Activated naive CD4-positive, alpha-beta T cell treated with anti-CD3 and anti-CD28 coated beads for 36 hours (primary cell): ENCODE results near the gene LMBR1. TPM values are rescaled to one million over a fixed set of nuclear protein-coding genes. Genes with fewer than 3 reads are reported as not detected.

Source experiments
- CTCF ChIA-PET: fragments of 350-600 bp; sonication (Branson Sonifier 250); formaldehyde crosslinking; loops from one replicate; lab custom pipeline; 2021; ENCODE audit warnings: antibody characterized with exemption; lab: Charles Lee
- DNase-seq: peaks from one replicate; pipeline ENCODE4 v3.0.0-alpha.2; 2020
- H3K27ac Mint-ChIP-seq: one replicate; pipeline ENCODE4 v1.8.0; 2021; ENCODE audit warnings: mild to moderate bottlenecking, mixed read lengths
- H3K27me3 Mint-ChIP-seq: one replicate; pipeline ENCODE4 v1.8.0; 2021; ENCODE audit warnings: low read depth, mixed read lengths
- H3K36me3 Mint-ChIP-seq: one replicate; pipeline ENCODE4 v1.8.0; 2021; ENCODE audit warnings: low read depth, mixed read lengths
- H3K4me1 Mint-ChIP-seq: one replicate; pipeline ENCODE4 v1.8.0; 2021; ENCODE audit warnings: low read depth, mixed read lengths
- H3K4me3 Mint-ChIP-seq: one replicate; pipeline ENCODE4 v1.8.0; 2021; ENCODE audit warnings: mild to moderate bottlenecking, moderate library complexity, mixed read lengths
- H3K9me3 Mint-ChIP-seq: one replicate; pipeline ENCODE4 v1.8.0; 2021; ENCODE audit warnings: mixed read lengths
- intact Hi-C: fragments of 100-400 bp; cut with micrococcal nuclease; formaldehyde crosslinking; loops from one replicate; pipeline ENCODE4 v1.15.1; 2023
- total RNA-seq, 2 experiments: library from RNA; stranded (reverse); gene quantifications; one replicate each; pipeline ENCODE4 v1.2.3, GENCODE V29; 2021

LMBR1 gene
- total RNA-seq, 2 experiments from 2014 or later = 25.2 to 33.8 TPM

DNA sequence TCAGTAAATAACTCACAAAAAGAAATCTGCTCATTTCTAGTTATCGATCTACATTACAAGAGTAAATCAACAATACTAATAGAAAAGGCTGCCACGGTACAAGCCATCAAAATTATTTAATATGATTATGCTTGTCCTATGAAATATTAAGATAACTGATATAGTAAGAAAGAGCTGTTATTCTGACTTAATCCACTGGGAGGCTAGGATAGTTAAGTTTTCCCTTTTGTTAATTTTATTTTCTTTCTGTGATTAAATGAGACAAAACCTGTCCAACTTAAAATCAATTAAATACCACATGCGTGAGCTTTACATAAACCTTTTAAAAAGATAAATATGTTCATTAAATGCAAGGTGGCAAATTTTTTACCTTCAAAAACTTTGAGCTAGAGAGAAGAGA lies 114.8 kb downstream of the LMBR1 start:
- H3K9me3 Mint-ChIP-seq = peaks cover 5% of the 10 kb centered on the region
- no peak overlapping the region for H3K27ac Mint-ChIP-seq
- peaks cover 14% of the 10 kb centered on the region for H3K36me3 Mint-ChIP-seq
- no peak for DNase-seq
- peaks cover 25% of the 10 kb centered on the region for H3K4me1 Mint-ChIP-seq
- H3K4me3 Mint-ChIP-seq = no peak overlapping the region
- intact Hi-C loops = loop anchor here (2.0 to 10.0 kb wide), 3 partner anchors 29 to 133 kb away; partner anchors contain the start of genes LMBR1 and RNF32
- CTCF ChIA-PET = interaction anchor here (0.6 to 1.6 kb wide), 4 partner anchors 10 to 118 kb away, joined by 3 read pairs; no protein-coding TSS in a partner anchor
- no peaks in the 10 kb centered on the region for H3K27me3 Mint-ChIP-seq

DNA sequence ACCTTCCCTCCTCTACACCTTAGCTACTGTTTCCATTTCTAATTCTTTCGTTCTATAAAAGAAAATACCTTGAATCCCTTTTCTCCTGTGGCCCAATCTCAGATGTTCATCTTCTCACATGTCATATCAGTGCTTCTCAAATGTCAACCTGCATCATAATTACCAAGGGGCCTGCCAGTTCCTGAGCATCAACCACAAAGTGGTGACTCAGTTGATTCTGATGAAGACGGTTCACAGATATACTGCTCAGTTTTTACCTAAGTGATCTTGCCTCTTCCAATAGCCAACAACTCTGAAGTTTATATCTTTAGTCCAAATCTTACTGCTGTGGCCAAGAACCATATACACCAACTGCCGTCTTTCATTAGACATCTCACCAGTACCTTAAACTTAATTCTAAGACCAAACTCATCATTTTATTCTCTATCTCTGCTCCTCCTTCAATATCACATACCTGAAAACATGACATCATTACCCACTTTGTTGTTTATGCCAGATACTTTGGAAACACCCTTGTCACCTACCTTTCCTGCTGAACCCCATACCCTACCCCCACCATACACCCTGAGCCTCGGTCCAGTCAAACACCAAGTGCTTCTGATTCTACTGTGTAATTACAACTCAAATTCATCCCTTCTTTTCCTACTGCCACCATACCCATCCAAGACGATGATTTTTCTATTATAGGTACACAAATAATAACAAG lies 115.5 kb downstream of the LMBR1 start:
- H3K4me1 Mint-ChIP-seq = peaks cover 25% of the 10 kb centered on the region
- no peak overlapping the region for H3K4me3 Mint-ChIP-seq
- H3K27ac Mint-ChIP-seq = peak overlapping the region; percentile 76
- H3K9me3 Mint-ChIP-seq = peaks cover 5% of the 10 kb centered on the region
- peaks cover 14% of the 10 kb centered on the region for H3K36me3 Mint-ChIP-seq
- no peaks in the 10 kb centered on the region for H3K27me3 Mint-ChIP-seq
- intact Hi-C loops = loop anchor here (2.0 to 10.0 kb wide), 4 partner anchors 25 to 133 kb away; partner anchors contain the start of genes LMBR1 and RNF32
- CTCF ChIA-PET = interaction anchor here (0.6 kb wide), 1 partner anchor 28 kb away, joined by 3 read pairs; no protein-coding TSS in a partner anchor
- DNase-seq = peak; percentile 59

DNA sequence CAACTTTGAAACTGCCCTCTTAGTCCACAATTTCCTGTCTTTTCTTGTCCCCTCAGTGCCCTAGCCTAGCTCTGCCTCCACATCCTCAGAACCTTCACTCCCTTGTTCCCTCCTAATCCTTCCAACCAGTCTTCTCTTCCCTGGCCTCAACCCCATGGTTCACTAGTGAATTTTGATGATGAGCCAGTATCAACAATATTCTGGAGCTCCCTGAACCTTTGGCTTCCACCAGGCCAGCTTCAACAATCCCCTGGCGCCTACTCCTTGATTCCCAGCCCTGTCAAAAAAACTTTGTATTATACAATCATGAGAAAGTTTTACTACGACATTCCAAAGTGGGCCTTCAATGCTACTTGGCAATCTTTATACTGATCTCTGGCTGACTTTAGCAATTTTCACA lies 116.5 kb downstream of the LMBR1 start:
- Mint-ChIP-seq H3K36me3 (peaks cover 13% of the 10 kb centered on the region), H3K27ac (no peak overlapping the region), H3K4me3 (no peak overlapping the region), H3K4me1 (peaks cover 24% of the 10 kb centered on the region), H3K9me3 (peaks cover 5% of the 10 kb centered on the region), H3K27me3 (no peaks in the 10 kb centered on the region)
- DNase-seq = no peak
- CTCF ChIA-PET = interaction anchor here (0.7 kb wide), 1 partner anchor 11 kb away, joined by 3 read pairs; no protein-coding TSS in a partner anchor
- intact Hi-C loops = loop anchor here (2.0 to 10.0 kb wide), 3 partner anchors 24 to 132 kb away; partner anchors contain the start of genes LMBR1 and RNF32

DNA sequence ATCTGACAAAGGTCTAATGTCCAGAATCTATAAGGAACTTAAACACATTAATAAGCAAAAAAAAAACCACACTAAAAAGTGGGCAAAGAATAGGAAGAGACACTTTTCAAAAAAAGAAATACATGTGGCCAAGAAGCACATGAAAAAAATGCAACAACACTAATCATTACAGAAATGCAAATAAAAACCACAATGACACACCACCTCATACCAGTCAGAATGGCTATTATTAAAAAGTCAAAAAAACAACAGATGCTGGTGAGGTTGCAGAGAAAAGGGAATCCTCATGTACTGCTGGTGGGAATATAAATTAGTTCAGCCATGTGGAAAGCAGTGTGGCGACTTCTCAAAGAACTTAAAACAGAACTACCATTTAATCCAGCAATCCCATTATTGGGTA lies 119.0 kb downstream of the LMBR1 start:
- Mint-ChIP-seq H3K4me1 (peaks cover 28% of the 10 kb centered on the region), H3K27me3 (no peaks in the 10 kb centered on the region), H3K27ac (no peak overlapping the region), H3K36me3 (peaks cover 13% of the 10 kb centered on the region), H3K4me3 (no peak overlapping the region), H3K9me3 (peaks cover 5% of the 10 kb centered on the region)
- no peak for DNase-seq
- intact Hi-C loops = loop anchor here (10.0 kb wide), 1 partner anchor 129 kb away; the partner anchor contains the start of gene RNF32
- CTCF ChIA-PET = interaction anchor here (1.3 kb wide), 1 partner anchor 96 kb away, joined by 3 read pairs; no protein-coding TSS in a partner anchor

DNA sequence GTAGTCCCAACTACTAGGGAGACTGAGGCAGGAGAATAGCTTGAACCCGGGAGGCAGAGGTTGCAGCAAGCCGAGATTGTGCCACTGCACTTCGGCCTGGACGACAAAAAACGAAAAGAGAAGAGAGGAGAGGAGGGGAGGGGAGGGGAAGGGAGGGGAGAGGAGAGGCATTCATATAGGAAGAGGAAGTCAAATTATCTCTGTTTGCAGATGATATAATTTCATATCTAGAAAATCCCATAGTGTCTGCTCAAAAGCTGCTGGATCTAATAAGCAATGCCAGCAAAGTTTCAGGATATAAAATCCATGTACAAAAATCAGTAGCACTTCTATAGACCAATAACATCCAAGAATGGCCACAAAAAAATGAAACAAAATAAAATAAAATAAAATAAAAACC lies 120.3 kb downstream of the LMBR1 start:
- Mint-ChIP-seq H3K27ac (no peak overlapping the region), H3K4me1 (peaks cover 27% of the 10 kb centered on the region), H3K27me3 (no peaks in the 10 kb centered on the region), H3K9me3 (peaks cover 5% of the 10 kb centered on the region), H3K4me3 (no peak overlapping the region), H3K36me3 (peaks cover 13% of the 10 kb centered on the region)
- CTCF ChIA-PET = no interaction called here
- intact Hi-C loops = loop anchor here (10.0 kb wide), 1 partner anchor 128 kb away; the partner anchor contains the start of gene RNF32
- DNase-seq = no peak

DNA sequence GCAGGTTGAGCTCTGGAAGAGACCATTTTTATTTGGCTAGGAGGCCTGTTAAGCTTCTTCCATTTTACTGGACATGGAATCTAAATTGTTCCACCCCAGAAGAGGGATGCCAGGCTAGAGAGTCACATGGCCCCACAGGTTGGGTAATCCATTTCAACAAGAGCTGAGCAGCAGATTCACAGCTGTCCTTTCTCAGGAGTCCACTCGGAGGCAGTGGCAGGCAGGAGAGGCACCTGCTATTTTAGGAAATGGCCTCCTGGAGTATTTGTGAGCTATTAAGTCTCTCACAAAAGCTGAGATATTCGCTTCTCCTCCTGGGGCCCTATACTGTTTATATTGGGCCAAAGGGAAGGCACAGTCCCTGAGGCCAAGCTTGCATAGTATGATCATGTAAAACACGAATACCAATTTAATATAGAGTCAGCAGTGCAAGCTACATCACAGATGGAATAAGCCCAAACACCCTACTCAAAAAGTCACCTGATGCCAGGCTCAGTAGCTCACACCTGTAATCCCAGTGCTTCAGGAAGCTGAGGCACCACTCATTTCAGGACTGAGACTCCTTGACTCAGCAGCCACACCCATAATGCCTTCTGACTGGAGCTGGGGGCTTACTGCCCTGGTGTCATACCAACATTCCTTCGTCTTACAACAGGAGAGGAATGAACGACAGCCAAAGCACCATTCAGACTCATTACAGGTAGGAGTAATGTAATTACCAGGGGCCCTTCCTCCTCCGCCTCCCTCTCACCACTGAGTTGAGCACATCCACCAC lies 124.1 kb downstream of the LMBR1 start:
- peak; percentile 51 for DNase-seq
- H3K4me3 Mint-ChIP-seq = no peak overlapping the region
- intact Hi-C loops = no loop called here
- H3K27me3 Mint-ChIP-seq = no peaks in the 10 kb centered on the region
- H3K4me1 Mint-ChIP-seq = peaks cover 17% of the 10 kb centered on the region
- no peak overlapping the region for H3K27ac Mint-ChIP-seq
- peaks cover 7% of the 10 kb centered on the region for H3K36me3 Mint-ChIP-seq
- peaks cover 2% of the 10 kb centered on the region for H3K9me3 Mint-ChIP-seq
- CTCF ChIA-PET = interaction anchor here (1.0 kb wide), 1 partner anchor 23 kb away, joined by 4 read pairs; no protein-coding TSS in a partner anchor

DNA sequence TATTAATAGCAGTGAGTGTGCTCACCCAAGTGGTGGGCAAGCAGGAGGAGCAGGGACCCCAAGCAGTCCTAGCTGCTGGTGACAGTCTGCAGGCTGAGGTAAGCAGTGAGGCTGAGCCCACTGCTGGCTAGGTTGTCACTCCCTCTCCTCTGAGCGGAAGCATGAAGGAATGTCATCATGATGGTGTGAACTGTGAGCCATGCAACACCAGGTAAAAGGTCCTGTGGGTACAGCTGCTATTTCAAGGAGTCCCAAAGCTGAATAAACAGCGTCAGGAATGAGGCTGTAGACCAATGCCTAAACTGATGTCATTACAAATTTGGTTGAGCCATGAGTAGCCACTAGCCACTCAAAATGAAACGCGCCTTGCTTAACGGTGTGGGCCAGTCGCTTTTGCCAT lies 126.3 kb downstream of the LMBR1 start:
- intact Hi-C loops = no loop called here
- H3K4me3 Mint-ChIP-seq = no peak overlapping the region
- no peak overlapping the region for H3K27ac Mint-ChIP-seq
- CTCF ChIA-PET = no interaction called here
- no peaks in the 10 kb centered on the region for H3K27me3 Mint-ChIP-seq
- no peaks in the 10 kb centered on the region for H3K9me3 Mint-ChIP-seq
- peaks cover 12% of the 10 kb centered on the region for H3K4me1 Mint-ChIP-seq
- no peak for DNase-seq
- peaks cover 15% of the 10 kb centered on the region for H3K36me3 Mint-ChIP-seq

DNA sequence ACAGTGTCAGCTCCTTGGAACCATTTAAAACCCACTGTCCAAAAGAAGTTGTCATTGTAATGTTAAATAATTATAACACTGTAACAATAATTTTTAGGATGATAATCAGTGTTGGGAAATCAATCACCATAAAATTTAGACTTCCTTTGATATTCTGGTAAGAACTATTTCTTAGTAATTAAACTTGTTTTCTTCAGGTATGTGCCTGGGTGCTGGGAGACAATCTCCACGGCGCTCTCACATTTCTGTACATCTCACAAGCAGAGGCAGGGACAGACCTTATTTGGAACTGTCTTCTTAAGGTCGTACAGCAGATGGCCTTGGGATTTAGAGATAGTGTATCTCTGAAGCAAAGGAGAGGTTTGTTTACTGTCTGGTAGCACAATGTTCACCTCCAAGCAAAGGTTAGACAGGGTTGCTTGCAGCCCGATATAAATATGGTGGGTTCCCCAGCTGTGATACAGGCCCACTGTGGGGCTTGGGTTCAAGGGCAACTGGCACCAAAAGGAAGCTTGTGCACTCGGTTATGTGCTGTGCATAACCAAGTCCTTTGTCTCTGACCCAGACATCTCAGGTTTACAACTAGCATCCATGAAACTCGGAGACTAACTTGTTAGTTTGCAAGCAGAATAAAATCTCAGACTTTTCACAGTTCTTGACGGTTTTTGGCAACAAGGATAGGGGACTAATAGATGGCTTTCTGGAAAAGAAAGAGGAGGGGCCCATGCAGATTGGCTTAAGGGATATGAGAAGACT lies 126.9 kb downstream of the LMBR1 start:
- intact Hi-C loops = no loop called here
- no peak for DNase-seq
- peaks cover 7% of the 10 kb centered on the region for H3K4me1 Mint-ChIP-seq
- no peaks in the 10 kb centered on the region for H3K27me3 Mint-ChIP-seq
- H3K36me3 Mint-ChIP-seq = peaks cover 14% of the 10 kb centered on the region
- H3K27ac Mint-ChIP-seq = no peak overlapping the region
- CTCF ChIA-PET = interaction anchor here (0.5 kb wide), 1 partner anchor 10 kb away, joined by 3 read pairs; no protein-coding TSS in a partner anchor
- no peaks in the 10 kb centered on the region for H3K9me3 Mint-ChIP-seq
- H3K4me3 Mint-ChIP-seq = no peak overlapping the region

DNA sequence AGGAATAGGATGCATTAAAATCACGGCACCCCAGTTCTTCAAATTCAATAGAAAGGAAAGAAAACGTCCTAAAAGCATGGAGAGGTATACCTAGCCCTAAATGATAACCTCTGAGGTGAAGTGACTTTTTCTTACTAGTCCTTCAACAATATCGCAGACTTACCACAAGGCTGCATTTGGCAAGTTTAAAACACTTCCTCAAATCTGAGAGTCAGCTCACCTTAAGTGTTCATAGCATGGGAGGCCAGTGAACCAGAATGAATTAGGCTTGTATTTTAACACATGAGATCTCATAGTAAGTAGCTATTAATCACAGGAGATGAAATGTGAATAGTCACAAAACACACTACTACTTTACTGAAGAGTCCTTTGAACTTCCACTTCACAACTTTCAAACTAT lies 128.2 kb downstream of the LMBR1 start:
- intact Hi-C loops = no loop called here
- Mint-ChIP-seq H3K4me3 (no peak overlapping the region), H3K36me3 (peaks cover 21% of the 10 kb centered on the region), H3K27me3 (no peaks in the 10 kb centered on the region), H3K4me1 (peaks cover 7% of the 10 kb centered on the region), H3K27ac (no peak overlapping the region), H3K9me3 (no peaks in the 10 kb centered on the region)
- no peak for DNase-seq
- CTCF ChIA-PET = no interaction called here

DNA sequence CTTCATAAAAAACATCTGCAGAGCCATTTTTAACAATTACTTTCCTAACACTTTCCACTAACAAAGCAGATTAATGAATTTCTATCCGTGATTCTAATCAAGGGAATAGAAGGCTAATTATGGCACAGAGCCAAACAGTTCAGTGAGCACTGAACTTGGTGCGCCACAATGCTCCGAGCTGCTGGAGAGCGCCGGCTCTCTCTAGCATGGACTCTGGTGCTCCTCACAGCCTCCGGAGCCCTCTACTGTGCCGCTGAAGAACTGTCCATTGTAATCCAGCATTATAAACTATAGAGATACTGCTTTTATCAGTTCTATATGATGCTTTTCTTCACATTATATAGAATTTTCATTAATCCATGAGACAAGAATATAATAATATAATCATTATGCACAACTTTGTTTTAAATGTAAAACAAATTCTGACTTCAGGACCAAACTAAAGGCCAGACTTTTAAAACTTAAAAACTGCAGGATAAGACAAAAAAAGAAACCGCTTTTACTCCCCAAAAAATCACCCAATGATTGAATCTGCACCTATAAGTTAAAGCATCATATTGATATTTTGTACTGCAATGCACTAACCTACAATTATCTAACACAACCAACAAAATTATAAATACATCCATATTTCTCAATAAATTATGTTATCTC lies 128.8 kb downstream of the LMBR1 start:
- DNase-seq = peak; percentile 34
- no peaks in the 10 kb centered on the region for H3K9me3 Mint-ChIP-seq

DNA sequence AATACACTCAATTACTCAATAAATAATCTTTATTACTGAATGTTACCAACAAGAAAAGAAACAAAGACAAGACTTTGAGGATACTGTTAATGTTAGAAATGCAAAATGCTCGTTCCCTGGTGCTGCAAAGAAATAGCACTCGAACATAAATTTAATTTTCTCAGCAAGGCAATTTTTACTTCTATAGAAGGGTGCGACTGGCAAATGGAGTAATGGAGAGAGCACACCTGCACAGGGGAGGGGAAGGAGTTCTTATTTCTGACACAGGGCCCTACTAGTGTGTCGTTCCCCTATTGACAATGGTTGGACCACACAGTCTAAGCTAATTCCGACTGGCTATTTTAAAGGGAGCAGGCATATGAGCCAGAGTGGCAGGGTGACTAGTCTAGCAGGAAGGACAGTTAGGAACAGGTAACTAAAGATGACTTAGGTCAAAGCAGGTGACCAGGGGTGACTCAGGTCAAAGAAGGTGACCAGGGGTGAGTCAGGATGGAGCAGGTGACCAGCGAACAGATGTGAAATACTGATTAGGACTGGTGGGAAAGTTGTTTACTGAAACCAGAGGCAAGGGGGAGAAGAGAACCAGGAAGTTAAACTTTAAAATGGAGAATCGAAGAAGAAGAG lies 133.3 kb downstream of the LMBR1 start:
- intact Hi-C loops = no loop called here
- H3K27ac Mint-ChIP-seq = no peak overlapping the region
- H3K4me1 Mint-ChIP-seq = no peaks in the 10 kb centered on the region
- DNase-seq = no peak
- H3K36me3 Mint-ChIP-seq = peaks cover 32% of the 10 kb centered on the region
- CTCF ChIA-PET = no interaction called here
- no peaks in the 10 kb centered on the region for H3K27me3 Mint-ChIP-seq
- H3K9me3 Mint-ChIP-seq = no peaks in the 10 kb centered on the region
- H3K4me3 Mint-ChIP-seq = no peak overlapping the region

More for the DNA sequence above, 128.8 kb downstream of the LMBR1 start:
- Mint-ChIP-seq H3K36me3 (peaks cover 24% of the 10 kb centered on the region), H3K27ac (no peak overlapping the region), H3K4me1 (peaks cover 3% of the 10 kb centered on the region), H3K4me3 (no peak overlapping the region), H3K27me3 (no peaks in the 10 kb centered on the region)
- CTCF ChIA-PET = no interaction called here
- intact Hi-C loops = no loop called here
